Measurements from ENCODE around the gene CDC25B. TPM values are rescaled to one million over a fixed set of nuclear protein-coding genes. Genes with fewer than 3 reads are reported as not detected.
"Not testable (repeated sequence)": the region's sequence is repeated elsewhere in the genome, so short reads cannot be mapped to it uniquely, and the experiment has no call there.

CDC25B gene
- total RNA-seq, 1 experiment from 2014 or later, result 223 TPM

GRCh38 chr20:3826420-3826819 is 30.3 kb downstream of the CDC25B start:
- POLR2A ChIA-PET, result no interaction called here
- no peak overlapping the region for H2AFZ ChIP-seq (ENCODE audit: low read depth, low read length, poor library complexity, severe bottlenecking)
- no peaks in the 10 kb centered on the region for H3K9me3 ChIP-seq (ENCODE audit: control insufficient read depth in 1 of 2, insufficient read depth in 1 of 2, low read depth in 1 of 2, low read length in 2 of 2)
- no peaks in the 10 kb centered on the region for H3K27me3 ChIP-seq (ENCODE audit: insufficient read depth, low read length)
- DNase-seq (ENCODE audit: low read depth, low spot score), result no peak
- peaks cover 4 to 5% of the 10 kb centered on the region in 2 experiments; a peak in 1 of 4 replicates for H3K36me3 ChIP-seq (ENCODE audit: control insufficient read depth in 1 of 2, insufficient read depth in 2 of 2, low read length in 2 of 2)
- TF ChIP-seq EZH2phosphoT487 (IDR thresholded peaks at IDR 0.05; ENCODE audit: borderline replicate concordance) (no peak), ELF1 (IDR thresholded peaks at IDR 0.05; ENCODE audit: borderline replicate concordance, low read depth) (no peak)
- TF ChIP-seq, protein P1, sequence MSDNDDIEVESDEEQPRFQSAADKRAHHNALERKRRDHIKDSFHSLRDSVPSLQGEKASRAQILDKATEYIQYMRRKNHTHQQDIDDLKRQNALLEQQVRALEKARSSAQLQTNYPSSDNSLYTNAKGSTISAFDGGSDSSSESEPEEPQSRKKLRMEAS (IDR thresholded peaks at IDR 0.05), result no peak
- no peaks in the 10 kb centered on the region for H3K9me2 ChIP-seq (ENCODE audit: insufficient read depth)
- H3K4me2 ChIP-seq (ENCODE audit: low read length), result no peak overlapping the region
- H3K9ac ChIP-seq (ENCODE audit: low read length), result no peak overlapping the region
- no peak overlapping the region for H3K4me3 ChIP-seq (replicated peaks in 1 of 2; ENCODE audit: low read depth in 1 of 2, low read length in 2 of 2)
- RAD21 ChIA-PET (ENCODE audit: low non-redundant PET in 1 of 2, low total read pairs in 2 of 2, uncharacterized antibody in 2 of 2, unreplicated experiment in 2 of 2), result no interaction called here
- no TSS peak for BruUV-seq (replicated peaks)
- H3K4me1 ChIP-seq (ENCODE audit: control insufficient read depth in 1 of 2, insufficient read depth in 2 of 2, low read length in 2 of 2), result peaks cover 4% of the 10 kb centered on the region in 2 experiments
- H3K79me2 ChIP-seq (ENCODE audit: insufficient read depth, low read length), result no peaks in the 10 kb centered on the region
- ATAC-seq, result no peak
- no peaks in the 10 kb centered on the region for H4K20me1 ChIP-seq (ENCODE audit: insufficient read depth)
- intact Hi-C loops (cut with micrococcal nuclease), result no loop called here
- CTCF ChIA-PET, result no interaction called here
- H3K27ac ChIP-seq (ENCODE audit: low read depth, low read length), result no peak overlapping the region

- TF ChIP-seq CBX3 (IDR thresholded peaks at IDR 0.05; ENCODE audit: low read depth) (no peak), SRF (IDR thresholded peaks at IDR 0.05; ENCODE audit: low read depth) (no peak), ELF1 (IDR thresholded peaks at IDR 0.05; ENCODE audit: borderline replicate concordance, low read depth) (no peak)
- TF ChIP-seq, protein P2, sequence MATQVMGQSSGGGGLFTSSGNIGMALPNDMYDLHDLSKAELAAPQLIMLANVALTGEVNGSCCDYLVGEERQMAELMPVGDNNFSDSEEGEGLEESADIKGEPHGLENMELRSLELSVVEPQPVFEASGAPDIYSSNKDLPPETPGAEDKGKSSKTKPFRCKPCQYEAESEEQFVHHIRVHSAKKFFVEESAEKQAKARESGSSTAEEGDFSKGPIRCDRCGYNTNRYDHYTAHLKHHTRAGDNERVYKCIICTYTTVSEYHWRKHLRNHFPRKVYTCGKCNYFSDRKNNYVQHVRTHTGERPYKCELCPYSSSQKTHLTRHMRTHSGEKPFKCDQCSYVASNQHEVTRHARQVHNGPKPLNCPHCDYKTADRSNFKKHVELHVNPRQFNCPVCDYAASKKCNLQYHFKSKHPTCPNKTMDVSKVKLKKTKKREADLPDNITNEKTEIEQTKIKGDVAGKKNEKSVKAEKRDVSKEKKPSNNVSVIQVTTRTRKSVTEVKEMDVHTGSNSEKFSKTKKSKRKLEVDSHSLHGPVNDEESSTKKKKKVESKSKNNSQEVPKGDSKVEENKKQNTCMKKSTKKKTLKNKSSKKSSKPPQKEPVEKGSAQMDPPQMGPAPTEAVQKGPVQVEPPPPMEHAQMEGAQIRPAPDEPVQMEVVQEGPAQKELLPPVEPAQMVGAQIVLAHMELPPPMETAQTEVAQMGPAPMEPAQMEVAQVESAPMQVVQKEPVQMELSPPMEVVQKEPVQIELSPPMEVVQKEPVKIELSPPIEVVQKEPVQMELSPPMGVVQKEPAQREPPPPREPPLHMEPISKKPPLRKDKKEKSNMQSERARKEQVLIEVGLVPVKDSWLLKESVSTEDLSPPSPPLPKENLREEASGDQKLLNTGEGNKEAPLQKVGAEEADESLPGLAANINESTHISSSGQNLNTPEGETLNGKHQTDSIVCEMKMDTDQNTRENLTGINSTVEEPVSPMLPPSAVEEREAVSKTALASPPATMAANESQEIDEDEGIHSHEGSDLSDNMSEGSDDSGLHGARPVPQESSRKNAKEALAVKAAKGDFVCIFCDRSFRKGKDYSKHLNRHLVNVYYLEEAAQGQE (IDR thresholded peaks at IDR 0.05; ENCODE audit: low read depth), result no peak
- Histone ChIP-seq H3K9me3 (ENCODE audit: control insufficient read depth in 1 of 2, insufficient read depth in 1 of 2, low read depth in 1 of 2, low read length in 2 of 2) (no peaks in the 10 kb centered on the region), H3K79me2 (ENCODE audit: insufficient read depth, low read length) (no peaks in the 10 kb centered on the region), H3K4me3 (replicated peaks in 1 of 2; ENCODE audit: low read depth in 1 of 2, low read length in 2 of 2) (no peak overlapping the region), H3K9ac (ENCODE audit: low read length) (no peak overlapping the region), H2AFZ (ENCODE audit: low read depth, low read length, poor library complexity, severe bottlenecking) (no peak overlapping the region), H3K4me2 (ENCODE audit: low read length) (no peak overlapping the region), H3K9me2 (ENCODE audit: insufficient read depth) (no peaks in the 10 kb centered on the region), H3K36me3 (ENCODE audit: control insufficient read depth in 1 of 2, insufficient read depth in 2 of 2, low read length in 2 of 2) (peaks cover 0 to 2% of the 10 kb centered on the region in 2 experiments; a peak in 1 of 4 replicates), H3K27ac (ENCODE audit: low read depth, low read length) (no peak overlapping the region), H4K20me1 (ENCODE audit: insufficient read depth) (no peaks in the 10 kb centered on the region), H3K4me1 (ENCODE audit: control insufficient read depth in 1 of 2, insufficient read depth in 2 of 2, low read length in 2 of 2) (no peaks in the 10 kb centered on the region), H3K27me3 (ENCODE audit: insufficient read depth, low read length) (no peaks in the 10 kb centered on the region)
- DNase-seq (ENCODE audit: low read depth, low spot score) (no peak), ATAC-seq (no peak)
- intact Hi-C loops (cut with micrococcal nuclease), result no loop called here
- CTCF ChIA-PET, result no interaction called here
- no TSS peak for BruUV-seq (replicated peaks)
- POLR2A ChIA-PET, result no interaction called here
- RAD21 ChIA-PET (ENCODE audit: low non-redundant PET in 1 of 2, low total read pairs in 2 of 2, uncharacterized antibody in 2 of 2, unreplicated experiment in 2 of 2), result no interaction called here
These were observed 32.7 kb downstream of the CDC25B start for GRCh38 chr20:3828798-3829197.

- H4K20me1 ChIP-seq (ENCODE audit: insufficient read depth); H2AFZ ChIP-seq (ENCODE audit: low read depth, low read length, poor library complexity, severe bottlenecking); DNase-seq (ENCODE audit: low read depth, low spot score); ATAC-seq; H3K9me3 ChIP-seq (ENCODE audit: control insufficient read depth in 1 of 2, insufficient read depth in 1 of 2, low read depth in 1 of 2, low read length in 2 of 2); intact Hi-C loops (cut with micrococcal nuclease); H3K4me3 ChIP-seq (replicated peaks in 1 of 2; ENCODE audit: low read depth in 1 of 2, low read length in 2 of 2); RAD21 ChIA-PET (ENCODE audit: low non-redundant PET in 1 of 2, low total read pairs in 2 of 2, uncharacterized antibody in 2 of 2, unreplicated experiment in 2 of 2); H3K9me2 ChIP-seq (ENCODE audit: insufficient read depth); H3K27me3 ChIP-seq (ENCODE audit: insufficient read depth, low read length); H3K9ac ChIP-seq (ENCODE audit: low read length); BruUV-seq (replicated peaks); POLR2A ChIA-PET; H3K36me3 ChIP-seq (ENCODE audit: control insufficient read depth in 1 of 2, insufficient read depth in 2 of 2, low read length in 2 of 2); H3K79me2 ChIP-seq (ENCODE audit: insufficient read depth, low read length); CTCF ChIA-PET; H3K4me2 ChIP-seq (ENCODE audit: low read length); H3K4me1 ChIP-seq (ENCODE audit: control insufficient read depth in 1 of 2, insufficient read depth in 2 of 2, low read length in 2 of 2); H3K27ac ChIP-seq (ENCODE audit: low read depth, low read length): not testable (repeated sequence)
These were observed 33.8 kb downstream of the CDC25B start for GRCh38 chr20:3829891-3830290.

All from HCT116 (cell line).